ENCODE measurements around the gene DARS1. TPM values are rescaled to one million over a fixed set of nuclear protein-coding genes. Genes with fewer than 3 reads are reported as not detected.

DARS1 gene
- total and polyA plus RNA-seq, 9 donors, result 55.2 to 79.5 (median 69.7) TPM

DNA sequence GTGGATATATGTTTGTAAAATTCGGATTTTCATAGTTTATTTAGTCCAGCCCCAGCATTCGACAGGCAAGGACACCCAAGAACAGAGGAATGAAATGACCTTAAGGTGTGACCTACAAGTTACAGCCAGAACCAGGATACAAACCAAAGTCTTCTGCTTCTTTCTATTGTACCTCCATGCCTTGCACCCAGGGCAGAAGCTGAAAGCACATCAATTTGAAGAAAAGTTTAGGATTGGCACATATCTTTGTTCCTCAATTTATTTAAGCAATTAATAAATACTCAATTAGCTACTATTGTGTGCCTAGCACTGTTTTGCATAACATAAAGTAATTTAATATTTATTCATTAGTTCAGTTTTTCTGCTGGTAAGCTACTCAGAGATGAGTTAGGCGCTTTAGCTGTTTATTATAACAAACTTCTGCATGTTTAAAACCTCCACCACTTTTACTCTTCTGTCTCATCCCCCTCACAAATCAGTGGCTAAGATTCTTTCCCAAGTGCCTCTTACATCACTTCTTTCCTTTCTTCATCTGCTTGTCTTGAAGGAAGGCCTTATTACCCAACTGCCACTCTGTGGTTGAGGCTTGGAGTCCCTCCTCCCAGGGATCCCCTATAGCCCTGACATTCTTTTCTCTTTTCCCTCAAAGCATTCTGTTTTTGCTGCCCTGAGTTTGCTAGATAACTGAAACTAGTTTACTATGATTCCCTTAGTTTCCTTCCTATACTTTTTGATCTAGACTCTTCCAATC lies 37.1 kb upstream of the DARS1 start:
- Histone ChIP-seq H3K36me3 (no peaks in the 10 kb centered on the region), H3K27me3 (no peaks in the 10 kb centered on the region), H3K4me1 (ENCODE audit: insufficient read depth) (no peaks in the 10 kb centered on the region), H3K4me3 (no peak overlapping the region), H3K27ac (no peak overlapping the region), H3K9me3 (no peaks in the 10 kb centered on the region)
- intact Hi-C loops (cut with DNase I), result no loop called here
- WGBS, 3 donors, result 84 to 92% (median 85%) methylated on average over 3 of the region's 3 CpGs
- TF ChIP-seq POLR2A (IDR thresholded peaks at IDR 0.05) (no peak), EP300 (IDR thresholded peaks at IDR 0.05) (no peak)
- DNase-seq, result no peak

DNA sequence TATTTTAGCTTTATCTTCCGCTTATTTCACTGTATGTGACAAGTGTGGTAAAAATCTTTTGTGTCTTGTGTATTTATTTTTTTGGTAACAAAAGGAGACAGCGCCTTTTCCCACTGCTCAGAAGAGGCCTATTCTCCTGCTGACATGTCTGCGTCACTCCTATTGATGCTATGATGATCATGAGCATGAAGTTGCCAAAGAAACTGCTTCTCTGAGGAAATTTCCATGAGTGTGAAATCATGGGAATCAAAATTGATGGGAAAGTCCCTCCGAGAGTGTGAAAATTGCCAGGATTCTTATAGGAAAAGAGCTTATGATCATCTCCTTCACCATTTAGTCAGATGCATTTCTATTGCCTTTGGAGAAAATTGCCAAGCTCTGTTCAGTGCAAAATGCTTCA lies 36.5 kb upstream of the DARS1 start:
- no peak overlapping the region for H3K4me3 ChIP-seq
- WGBS, 3 donors, result 97 to 99% (median 99%) methylated on average over 4 of the region's 4 CpGs
- H3K36me3 ChIP-seq, result no peaks in the 10 kb centered on the region
- no peak for DNase-seq
- no peaks in the 10 kb centered on the region for H3K27me3 ChIP-seq
- no peak overlapping the region for H3K27ac ChIP-seq
- intact Hi-C loops (cut with DNase I), result no loop called here
- no peaks in the 10 kb centered on the region for H3K9me3 ChIP-seq
- no peaks in the 10 kb centered on the region for H3K4me1 ChIP-seq (ENCODE audit: insufficient read depth)
- no peak for TF ChIP-seq POLR2A (IDR thresholded peaks at IDR 0.05)
- TF ChIP-seq EP300 (IDR thresholded peaks at IDR 0.05), result no peak
- TF ChIP-seq, protein P1, sequence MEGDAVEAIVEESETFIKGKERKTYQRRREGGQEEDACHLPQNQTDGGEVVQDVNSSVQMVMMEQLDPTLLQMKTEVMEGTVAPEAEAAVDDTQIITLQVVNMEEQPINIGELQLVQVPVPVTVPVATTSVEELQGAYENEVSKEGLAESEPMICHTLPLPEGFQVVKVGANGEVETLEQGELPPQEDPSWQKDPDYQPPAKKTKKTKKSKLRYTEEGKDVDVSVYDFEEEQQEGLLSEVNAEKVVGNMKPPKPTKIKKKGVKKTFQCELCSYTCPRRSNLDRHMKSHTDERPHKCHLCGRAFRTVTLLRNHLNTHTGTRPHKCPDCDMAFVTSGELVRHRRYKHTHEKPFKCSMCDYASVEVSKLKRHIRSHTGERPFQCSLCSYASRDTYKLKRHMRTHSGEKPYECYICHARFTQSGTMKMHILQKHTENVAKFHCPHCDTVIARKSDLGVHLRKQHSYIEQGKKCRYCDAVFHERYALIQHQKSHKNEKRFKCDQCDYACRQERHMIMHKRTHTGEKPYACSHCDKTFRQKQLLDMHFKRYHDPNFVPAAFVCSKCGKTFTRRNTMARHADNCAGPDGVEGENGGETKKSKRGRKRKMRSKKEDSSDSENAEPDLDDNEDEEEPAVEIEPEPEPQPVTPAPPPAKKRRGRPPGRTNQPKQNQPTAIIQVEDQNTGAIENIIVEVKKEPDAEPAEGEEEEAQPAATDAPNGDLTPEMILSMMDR (IDR thresholded peaks at IDR 0.05), result no peak

DNA sequence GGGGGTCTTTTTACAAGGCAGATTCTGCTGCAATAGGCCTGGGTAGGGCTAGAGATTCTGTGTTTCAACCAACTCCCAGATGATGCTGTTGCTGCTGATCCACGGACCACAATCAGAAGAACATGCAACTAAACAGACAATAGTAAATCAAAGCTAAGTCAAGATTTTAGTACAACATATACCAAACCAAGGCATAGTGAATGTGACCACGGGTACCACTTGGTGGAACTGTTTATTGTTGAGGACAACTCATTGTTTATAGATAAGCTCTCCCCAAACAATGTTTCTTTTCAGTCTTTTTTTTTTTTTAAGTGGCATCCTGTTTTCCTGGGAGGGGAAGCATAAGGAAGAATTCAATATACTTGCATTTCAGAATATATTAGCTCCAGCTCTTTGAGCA lies 36.0 kb upstream of the DARS1 start:
- no peaks in the 10 kb centered on the region for H3K4me1 ChIP-seq (ENCODE audit: insufficient read depth)
- H3K27ac ChIP-seq, result no peak overlapping the region
- TF ChIP-seq EP300 (IDR thresholded peaks at IDR 0.05) (no peak), POLR2A (IDR thresholded peaks at IDR 0.05) (no peak)
- TF ChIP-seq, protein P1 (IDR thresholded peaks at IDR 0.05), result no peak
- H3K27me3 ChIP-seq, result no peaks in the 10 kb centered on the region
- H3K9me3 ChIP-seq, result no peaks in the 10 kb centered on the region
- no peaks in the 10 kb centered on the region for H3K36me3 ChIP-seq
- WGBS, 3 donors, result 65 to 70% (median 68%) methylated on average over 2 of the region's 2 CpGs
- H3K4me3 ChIP-seq, result no peak overlapping the region
- no peak for DNase-seq
- intact Hi-C loops (cut with DNase I), result no loop called here

DNA sequence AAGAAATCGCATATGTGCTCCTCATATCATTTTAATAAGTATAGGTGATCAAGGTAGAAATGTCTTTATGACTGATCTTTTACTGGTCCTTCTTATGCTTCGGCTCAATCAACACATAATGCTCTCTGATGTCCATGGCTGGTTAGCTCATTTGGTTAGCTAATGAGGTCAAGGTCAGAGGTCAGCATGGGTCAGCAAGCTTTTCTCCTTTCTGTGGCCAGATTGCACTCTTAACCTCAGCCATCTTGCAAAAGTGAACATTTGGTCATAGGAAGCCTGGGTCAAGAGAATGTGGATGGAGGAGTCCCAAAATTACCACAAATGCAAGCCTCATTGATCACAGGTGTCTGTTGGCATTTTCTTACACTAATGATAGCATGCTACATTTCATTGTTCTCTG lies 35.4 kb upstream of the DARS1 start:
- Histone ChIP-seq H3K4me3 (no peak overlapping the region), H3K27me3 (no peaks in the 10 kb centered on the region), H3K9me3 (no peaks in the 10 kb centered on the region), H3K4me1 (ENCODE audit: insufficient read depth) (no peaks in the 10 kb centered on the region), H3K36me3 (no peaks in the 10 kb centered on the region), H3K27ac (no peak overlapping the region)
- intact Hi-C loops (cut with DNase I), result no loop called here
- no peak for DNase-seq
- WGBS, 3 donors, result 92 to 96% (median 94%) methylated on average over 2 of the region's 2 CpGs
- TF ChIP-seq, protein P1 (IDR thresholded peaks at IDR 0.05), result no peak
- TF ChIP-seq POLR2A (IDR thresholded peaks at IDR 0.05) (no peak), EP300 (IDR thresholded peaks at IDR 0.05) (no peak)

DNA sequence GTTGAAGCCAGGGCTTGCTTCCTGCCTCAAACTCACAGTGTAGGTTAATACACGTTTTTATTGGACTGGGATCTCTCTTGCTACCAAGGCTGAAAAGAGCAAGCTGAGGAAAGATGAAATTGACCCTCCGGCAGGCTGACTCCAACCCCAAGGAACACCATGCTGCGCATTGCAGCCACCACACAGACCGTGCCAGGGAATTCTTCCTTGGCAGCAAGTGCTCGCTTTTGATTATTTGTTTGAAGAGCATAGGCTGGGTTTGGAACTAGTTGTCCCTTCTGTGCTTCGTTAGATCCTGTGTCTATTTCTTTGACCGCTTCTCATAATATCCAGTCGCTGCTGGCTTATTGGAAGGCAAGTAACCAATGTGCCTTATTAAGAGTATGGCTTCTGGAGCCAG lies 34.4 kb upstream of the DARS1 start:
- WGBS, 3 donors, result 83 to 87% (median 86%) methylated on average over 8 of the region's 8 CpGs
- TF ChIP-seq, protein P1 (IDR thresholded peaks at IDR 0.05), result no peak
- TF ChIP-seq POLR2A (IDR thresholded peaks at IDR 0.05) (no peak), EP300 (IDR thresholded peaks at IDR 0.05) (no peak)
- no peak overlapping the region for H3K27ac ChIP-seq
- H3K9me3 ChIP-seq, result no peaks in the 10 kb centered on the region
- intact Hi-C loops (cut with DNase I), result no loop called here
- no peaks in the 10 kb centered on the region for H3K27me3 ChIP-seq
- no peaks in the 10 kb centered on the region for H3K4me1 ChIP-seq (ENCODE audit: insufficient read depth)
- H3K36me3 ChIP-seq, result no peaks in the 10 kb centered on the region
- no peak overlapping the region for H3K4me3 ChIP-seq
- no peak for DNase-seq
